GM12864 (cell line): Measurements from ENCODE around the gene SPTY2D1.

Experiments
- DNase-seq: peaks from one replicate; pipeline ENCODE4 v3.0.0-alpha.2; 2011; ENCODE audit warnings: low read depth
- H3K4me3 ChIP-seq: 2 replicates; pipeline ENCODE4 v1.5.1; 2011; ENCODE audit warnings: mild to moderate bottlenecking, low read depth, low read length, control low read depth
- CTCF ChIP-seq: IDR thresholded peaks from 2 replicates; pipeline ENCODE4 v1.5.1; 2011; ENCODE audit warnings: low read depth, mild to moderate bottlenecking, moderate library complexity, low read length, control low read depth, inconsistent platforms; ENCODE audit errors: missing control alignments

The SPTY2D1 gene

GRCh38 chr11:18641677-18642076, 7.5 kb upstream of the SPTY2D1 start:
- TF ChIP-seq CTCF, result no peak
- H3K4me3 ChIP-seq, result no peak overlapping the region
- DNase-seq, result no peak

- peak overlapping the region; percentile 93 for H3K4me3 ChIP-seq
- peak; percentile 79 for DNase-seq
- TF ChIP-seq CTCF, result no peak
These were observed 644 bp downstream of the SPTY2D1 start for GRCh38 chr11:18633256-18634139.

- no peak for TF ChIP-seq CTCF
- DNase-seq, result no peak
- peak overlapping the region; percentile 93; the same call in 1 of the 2 replicates for H3K4me3 ChIP-seq
These were observed 1.3 kb downstream of the SPTY2D1 start for GRCh38 chr11:18632841-18633240.

- TF ChIP-seq CTCF, result no peak
- no peak overlapping the region for H3K4me3 ChIP-seq
- no peak for DNase-seq
These were observed 10.0 kb downstream of the SPTY2D1 start for GRCh38 chr11:18624161-18624560.

- no peak for TF ChIP-seq CTCF
- DNase-seq, result no peak
These were observed 10.4 kb downstream of the SPTY2D1 start for GRCh38 chr11:18623707-18624106.

GRCh38 chr11:18618342-18619025, 15.7 kb downstream of the SPTY2D1 start:
- no peak for TF ChIP-seq CTCF
- H3K4me3 ChIP-seq, result no peak overlapping the region; the same call in 1 of the 2 replicates
- no peak for DNase-seq

More at GRCh38 chr11:18623707-18624106, 10.4 kb downstream of the SPTY2D1 start:
- no peak overlapping the region for H3K4me3 ChIP-seq
